GM12878 (cell line): Measurements from ENCODE around the gene MYO1H. TPM values are rescaled to one million over a fixed set of nuclear protein-coding genes. Genes with fewer than 3 reads are reported as not detected.
A peak's percentile ranks its signal among the peaks of the same experiment; 100 is the strongest.
"Not testable (repeated sequence)": the region's sequence is repeated elsewhere in the genome, so short reads cannot be mapped to it uniquely, and the experiment has no call there.

Experiments
- ATAC-seq: fragments of 200-7000 bp; cut with Tn5 transposase; 3 replicates; pipeline ENCODE4 v1.9.1; 2020; ENCODE audit warnings: mild to moderate bottlenecking, moderate library complexity
- BruUV-seq: library from RNA; stranded (reverse); fragments of 400-500 nt; replicated peaks from 2 replicates; lab custom pipeline; 2021; lab: Mats Ljungman, UMichigan
- CTCF ChIA-PET: fragments of 300-600 bp; sonication (Branson Sonifier 250); formaldehyde crosslinking; extraction: SDS; loops from one replicate; lab custom pipeline; 2021; ENCODE audit warnings: inconsistent platforms; lab: Yijun Ruan, JAX
- POLR2A ChIA-PET: fragments of 350-600 bp; formaldehyde crosslinking; extraction: SDS; loops from one replicate; lab custom pipeline; 2021; ENCODE audit warnings: inconsistent platforms; lab: Charles Lee
- RAD21 ChIA-PET: fragments of 300-600 bp; sonication (Branson Sonifier 250); formaldehyde crosslinking; loops from one replicate; lab custom pipeline; 2023; ENCODE audit warnings: antibody characterized with exemption; ENCODE audit not compliant: unreplicated experiment; lab: Charles Lee
- SMC1A ChIA-PET: fragments of 300-600 bp; sonication (Branson Sonifier 250); formaldehyde crosslinking; loops from one replicate; lab custom pipeline; 2023; ENCODE audit not compliant: unreplicated experiment, uncharacterized antibody; lab: Charles Lee
- DNase-seq: peaks from one replicate; pipeline ENCODE4 v3.0.0-alpha.2; 2011; ENCODE audit warnings: low read depth, low spot score
- FAIRE-seq: peaks from 3 replicates; lab custom pipeline; 2011; peaks lifted over from hg19 to GRCh38; lab: Jason Lieb, UNC
- H2AFZ ChIP-seq: 2 replicates; pipeline ENCODE4 v1.6.0; 2011; ENCODE audit warnings: low read depth, low read length, control low read depth; ENCODE audit not compliant: control insufficient read depth
- H3K27ac ChIP-seq: 2 replicates; pipeline ENCODE4 v1.5.1; 2011; ENCODE audit warnings: control low read depth; ENCODE audit not compliant: control insufficient read depth, insufficient read depth
- H3K27me3 ChIP-seq, 2 experiments: replicated peaks in 1 of 2; 2 replicates each; pipeline versions ENCODE4 v1.6.0 to v1.6.1; 2011; ENCODE audit warnings: low read length in 1 of 2; ENCODE audit not compliant: control insufficient read depth in 2 of 2, insufficient read depth in 2 of 2
- H3K36me3 ChIP-seq, 2 experiments: 2 replicates each; pipeline ENCODE4 v1.5.1; 2011; ENCODE audit warnings: low read length in 1 of 2; ENCODE audit not compliant: control insufficient read depth in 2 of 2, insufficient read depth in 2 of 2
- H3K4me1 ChIP-seq: 2 replicates; pipeline ENCODE4 v1.6.1; 2011; ENCODE audit warnings: mild to moderate bottlenecking, low read length, moderate library complexity, mixed read lengths; ENCODE audit not compliant: control insufficient read depth, insufficient read depth
- H3K4me2 ChIP-seq: 2 replicates; pipeline ENCODE4 v1.6.0; 2011; ENCODE audit warnings: control low read depth; ENCODE audit not compliant: control insufficient read depth, insufficient read depth
- H3K4me3 ChIP-seq: fragments of 200-600 bp; sonication (generic); 2 replicates; pipeline ENCODE4 v1.5.1; 2016
- H3K79me2 ChIP-seq: 2 replicates; pipeline ENCODE4 v1.6.0; 2011; ENCODE audit warnings: low read length; ENCODE audit not compliant: control insufficient read depth, insufficient read depth
- H3K9ac ChIP-seq: 2 replicates; pipeline ENCODE4 v1.8.0; 2011; ENCODE audit warnings: low read length, control low read depth, mixed read lengths; ENCODE audit not compliant: control insufficient read depth, insufficient read depth
- H3K9me3 ChIP-seq: replicated peaks from 3 replicates; pipeline ENCODE4 v1.5.1; 2011; ENCODE audit warnings: mild to moderate bottlenecking, low read length; ENCODE audit not compliant: control insufficient read depth, insufficient read depth
- H4K20me1 ChIP-seq: 2 replicates; pipeline ENCODE4 v1.6.0; 2011; ENCODE audit not compliant: control insufficient read depth, insufficient read depth
- EGR1 ChIP-seq, 2 experiments: IDR thresholded peaks; 1 replicate in 1 of 2; 2 replicates in 1 of 2; pipeline ENCODE4 v1.6.1; 2011 to 2012; ENCODE audit warnings: low read depth in 2 of 2, low read length in 2 of 2, borderline replicate concordance in 1 of 2, mild to moderate bottlenecking in 1 of 2, moderate library complexity in 1 of 2
- FOXM1 ChIP-seq: IDR thresholded peaks from 2 replicates; pipeline ENCODE4 v1.6.1; 2012; ENCODE audit warnings: low read depth, mild to moderate bottlenecking, inconsistent platforms, low read length, moderate library complexity
- MYB ChIP-seq: fragments of 150-350 bp; IDR thresholded peaks from 2 replicates; pipeline ENCODE4 v1.6.1; 2014; ENCODE audit warnings: mild to moderate bottlenecking, low read depth, low read length, borderline replicate concordance
- NFXL1 ChIP-seq: fragments of 450-650 bp; IDR thresholded peaks from 2 replicates; pipeline ENCODE4 v1.6.1; 2017; ENCODE audit warnings: antibody characterized with exemption, mild to moderate bottlenecking, borderline replicate concordance
- TAF1 ChIP-seq: IDR thresholded peaks from 2 replicates; pipeline ENCODE4 v1.6.1; 2011; ENCODE audit warnings: mild to moderate bottlenecking, low read depth, low read length, borderline replicate concordance
- ZNF217 ChIP-seq: fragments of 450-650 bp; IDR thresholded peaks from 2 replicates; pipeline ENCODE4 v1.6.1; 2017; ENCODE audit warnings: antibody characterized with exemption, mild to moderate bottlenecking
- WGBS: methylation state at CpG from one replicate; pipeline ENCODE4 v1.1.6; 2016; ENCODE audit warnings: low lambda C conversion rate; ENCODE audit not compliant: insufficient replicate concordance, insufficient coverage; ENCODE audit errors: missing lambda C conversion rate; 5-methylcytosine and 5-hydroxymethylcytosine counted together
- in situ Hi-C: fragments of 300-500 bp; cut with MboI; formaldehyde crosslinking; loops from 9 replicates; pipeline ENCODE4 v1.14.3; 2018; ENCODE audit warnings: mixed read lengths
- intact Hi-C: fragments of 100-400 bp; cut with micrococcal nuclease; formaldehyde crosslinking; loops from one replicate; pipeline ENCODE4 v1.14.2; 2022; ENCODE audit not compliant: unreplicated experiment
- polyA plus RNA-seq, 11 experiments: library from polyadenylated mRNA; depleted of rRNA in 4 of 11; unstranded in 6 of 11; stranded (reverse) in 5 of 11; fragments of >200 nt; fragmentation: Nextera tagmentation in 4 of 11; fragmentation: Illumina TruSeq in 1 of 11; extraction: Ambion mirVana in 4 of 11; extraction: Trizol in 1 of 11; gene quantifications; 1 replicate in 1 of 11; 2 replicates in 10 of 11; pipeline versions ENCODE4 v1.2.1 to v1.2.3, GENCODE V29; 2011 to 2016; ENCODE audit warnings: inconsistent platforms in 2 of 11, missing spikeins in 2 of 11, low read depth in 1 of 11
- total RNA-seq, 4 experiments: library from RNA; depleted of rRNA in 3 of 4; stranded (reverse); fragments of >200 nt in 3 of 4; fragmentation: Illumina TruSeq in 1 of 4; extraction: Trizol in 1 of 4; gene quantifications; 2 replicates each; pipeline versions ENCODE4 v1.2.1 to v1.2.3, GENCODE V29; 2013 to 2021

Gene MYO1H
- total and polyA plus RNA-seq, 10 of the 15 experiments (the other 5 are each of a cell fraction or from before 2014, with no cell fraction given), result 0.05 TPM; not detected in 9

- H3K4me2 ChIP-seq, H2AFZ ChIP-seq, ATAC-seq, H3K9ac ChIP-seq, DNase-seq, H4K20me1 ChIP-seq, H3K27me3 ChIP-seq, intact Hi-C loops, RAD21 ChIA-PET, FAIRE-seq, H3K4me1 ChIP-seq, in situ Hi-C loops, POLR2A ChIA-PET, BruUV-seq, H3K4me3 ChIP-seq, H3K27ac ChIP-seq, H3K9me3 ChIP-seq, H3K36me3 ChIP-seq: not testable (repeated sequence)
- H3K79me2 ChIP-seq, result peaks cover 54% of the 10 kb centered on the region
- SMC1A ChIA-PET, result interaction anchor here (2.0 kb wide), 1 partner anchor 41 kb away, joined by 4 read pairs; no protein-coding TSS in a partner anchor
- CTCF ChIA-PET, result interaction anchor here (0.9 kb wide), 1 partner anchor 41 kb away, joined by 3 read pairs; no protein-coding TSS in a partner anchor
- WGBS, result 89% methylated on average over 12 of the region's 16 CpGs
Observed at GRCh38 chr12:109473526-109474270, 126.0 kb downstream of the MYO1H start.

- DNase-seq (no peak), ATAC-seq (no peak), FAIRE-seq (no peak)
- H3K79me2 ChIP-seq, result peaks cover 57% of the 10 kb centered on the region
- no TSS peak for BruUV-seq
- no peaks in the 10 kb centered on the region for H3K27me3 ChIP-seq
- TF ChIP-seq EGR1 (IDR thresholded peaks at IDR 0.05; ENCODE audit: borderline replicate concordance in 1 of 2, low read depth in 2 of 2, low read length in 2 of 2) (no peak), MYB (no peak), NFXL1 (no peak), TAF1 (no peak), ZNF217 (no peak), FOXM1 (no peak)
- no peaks in the 10 kb centered on the region; the same call in 1 of the 2 replicates for H4K20me1 ChIP-seq
- in situ Hi-C loops, result no loop called here
- peak overlapping the region; percentile 93; the same call in 1 of the 2 replicates for H3K4me2 ChIP-seq
- WGBS, result 95% methylated on average over 7 of the region's 7 CpGs
- no peak overlapping the region for H3K9ac ChIP-seq
- CTCF ChIA-PET, result interaction anchor here (0.6 kb wide), 1 partner anchor 42 kb away, joined by 3 read pairs; no protein-coding TSS in a partner anchor
- peaks cover 7% of the 10 kb centered on the region; the same call in 1 of the 2 replicates for H3K4me1 ChIP-seq
- SMC1A ChIA-PET, result interaction anchor here (2.0 kb wide), 1 partner anchor 42 kb away, joined by 4 read pairs; no protein-coding TSS in a partner anchor
- H2AFZ ChIP-seq, result no peak overlapping the region
- RAD21 ChIA-PET, result no interaction called here
- intact Hi-C loops, result no loop called here
- POLR2A ChIA-PET, result no interaction called here
- no peak overlapping the region for H3K27ac ChIP-seq
- H3K4me3 ChIP-seq, result no peak overlapping the region
- no peaks in the 10 kb centered on the region for H3K36me3 ChIP-seq
- no peaks in the 10 kb centered on the region for H3K9me3 ChIP-seq
Observed at GRCh38 chr12:109475121-109475520, 127.4 kb downstream of the MYO1H start.
